ENCODE measurements around the gene PSMB4.
"Not testable (repeated sequence)": the region's sequence is repeated elsewhere in the genome, so short reads cannot be mapped to it uniquely, and the experiment has no call there.

Gene PSMB4

DNA sequence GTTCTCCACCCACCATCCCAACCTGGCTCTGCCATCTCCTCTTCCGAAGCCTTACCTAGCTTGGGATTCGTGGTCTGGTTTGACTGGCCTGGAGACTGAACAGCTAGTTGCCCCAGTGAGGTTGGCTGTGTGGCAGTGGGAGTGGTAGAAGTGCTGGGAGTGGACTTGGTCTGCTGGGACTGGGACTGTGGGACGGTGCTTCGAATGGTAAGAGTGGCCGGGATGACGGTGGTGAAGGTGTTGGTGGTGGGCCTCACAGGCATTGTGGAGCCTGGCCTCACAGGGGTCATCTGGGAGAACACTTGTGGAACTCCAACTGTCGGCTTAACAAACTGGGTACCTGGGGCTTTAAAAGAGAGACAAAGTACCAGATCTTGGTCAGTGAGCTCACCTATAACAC is 28.7 kb downstream of the PSMB4 start:
- TF ChIP-seq, protein P1, sequence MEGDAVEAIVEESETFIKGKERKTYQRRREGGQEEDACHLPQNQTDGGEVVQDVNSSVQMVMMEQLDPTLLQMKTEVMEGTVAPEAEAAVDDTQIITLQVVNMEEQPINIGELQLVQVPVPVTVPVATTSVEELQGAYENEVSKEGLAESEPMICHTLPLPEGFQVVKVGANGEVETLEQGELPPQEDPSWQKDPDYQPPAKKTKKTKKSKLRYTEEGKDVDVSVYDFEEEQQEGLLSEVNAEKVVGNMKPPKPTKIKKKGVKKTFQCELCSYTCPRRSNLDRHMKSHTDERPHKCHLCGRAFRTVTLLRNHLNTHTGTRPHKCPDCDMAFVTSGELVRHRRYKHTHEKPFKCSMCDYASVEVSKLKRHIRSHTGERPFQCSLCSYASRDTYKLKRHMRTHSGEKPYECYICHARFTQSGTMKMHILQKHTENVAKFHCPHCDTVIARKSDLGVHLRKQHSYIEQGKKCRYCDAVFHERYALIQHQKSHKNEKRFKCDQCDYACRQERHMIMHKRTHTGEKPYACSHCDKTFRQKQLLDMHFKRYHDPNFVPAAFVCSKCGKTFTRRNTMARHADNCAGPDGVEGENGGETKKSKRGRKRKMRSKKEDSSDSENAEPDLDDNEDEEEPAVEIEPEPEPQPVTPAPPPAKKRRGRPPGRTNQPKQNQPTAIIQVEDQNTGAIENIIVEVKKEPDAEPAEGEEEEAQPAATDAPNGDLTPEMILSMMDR (IDR thresholded peaks at IDR 0.05; ENCODE audit: extremely low read depth, missing control alignments), result no peak
- DNase-seq (ENCODE audit: low spot score), result no peak

DNA sequence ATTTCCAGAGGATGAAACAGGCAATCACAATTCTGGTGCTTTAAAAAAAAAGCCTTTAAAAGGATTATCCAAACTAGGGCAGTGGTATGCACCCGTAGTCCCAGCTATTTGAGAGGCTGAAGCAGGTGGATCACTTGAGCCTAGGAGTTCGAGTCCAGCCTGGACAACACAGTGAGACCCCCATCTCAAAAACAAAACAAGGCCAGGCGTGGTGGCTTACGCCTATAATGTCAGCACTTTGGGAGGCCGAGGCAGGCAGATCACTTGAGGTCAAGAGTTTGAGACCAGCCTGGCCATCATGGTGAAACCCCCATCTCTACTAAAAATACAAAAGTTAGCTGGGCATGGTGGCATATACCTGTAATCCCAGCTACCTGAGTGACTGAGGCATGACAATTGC is 34.5 kb downstream of the PSMB4 start:
- DNase-seq (ENCODE audit: low spot score), result not testable (repeated sequence)

DNA sequence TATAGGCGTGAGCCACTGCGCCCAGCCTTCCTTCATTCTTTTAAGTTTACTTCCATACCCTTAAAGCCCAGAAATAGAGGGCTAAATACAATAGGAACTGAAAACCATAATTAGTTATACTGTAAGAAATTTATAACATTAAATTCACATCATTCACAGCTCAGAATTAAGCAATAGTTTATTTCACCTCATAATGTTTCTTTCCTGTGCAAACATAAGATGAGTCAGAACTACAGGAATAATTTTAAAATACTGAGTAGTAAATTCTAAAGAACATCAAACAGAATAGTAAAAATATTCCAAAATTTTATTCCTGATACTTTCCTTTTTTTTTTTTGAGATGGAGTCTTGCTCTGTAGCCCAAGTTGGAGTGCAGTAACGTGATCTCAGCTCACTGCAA is 35.8 kb downstream of the PSMB4 start:
- DNase-seq (ENCODE audit: low spot score), result no peak
- TF ChIP-seq, protein P1 (IDR thresholded peaks at IDR 0.05; ENCODE audit: extremely low read depth, missing control alignments), result no peak

DNA sequence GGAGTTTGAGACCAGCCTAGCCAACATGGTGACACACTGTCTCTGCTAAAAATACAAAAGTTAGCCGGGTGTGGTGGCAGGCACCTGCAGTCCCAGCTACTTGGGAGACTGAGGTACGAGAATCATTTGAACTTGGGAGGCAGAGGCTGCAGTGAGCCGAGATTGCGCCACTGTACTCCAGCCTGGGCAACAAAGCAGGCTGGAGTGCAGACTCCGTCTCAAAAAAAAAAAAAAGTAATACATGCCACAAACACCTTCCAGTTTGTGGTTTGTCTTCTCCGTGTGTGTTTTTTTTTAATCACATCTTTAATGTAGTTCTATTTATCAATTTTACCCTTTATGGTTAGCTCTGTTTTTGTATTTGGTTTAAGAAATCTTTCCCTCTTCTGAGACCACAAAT is 37.6 kb downstream of the PSMB4 start:
- TF ChIP-seq, protein P1 (IDR thresholded peaks at IDR 0.05; ENCODE audit: extremely low read depth, missing control alignments), result no peak

DNA sequence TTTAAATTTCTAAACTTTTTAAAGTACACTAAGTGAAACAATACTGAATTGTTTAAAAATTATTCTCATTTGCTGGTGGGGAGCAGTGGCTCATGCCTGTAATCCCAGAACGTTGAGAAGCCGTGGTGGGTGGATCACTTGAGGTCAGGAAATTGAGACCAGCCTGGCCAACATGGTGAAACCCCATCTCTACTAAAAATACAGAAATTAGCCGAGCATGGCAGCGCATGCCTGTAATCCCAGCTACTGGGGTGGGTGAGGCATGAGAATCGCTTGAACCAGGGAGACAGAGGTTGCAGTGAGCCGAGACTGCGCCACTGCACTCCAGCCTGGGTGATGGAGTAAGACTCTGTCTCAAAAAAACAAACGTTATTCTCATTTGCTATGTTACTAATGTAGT is 38.0 kb downstream of the PSMB4 start:
- not testable (repeated sequence) for DNase-seq (ENCODE audit: low spot score)

More for the DNA sequence above, 37.6 kb downstream of the PSMB4 start:
- DNase-seq (ENCODE audit: low spot score), result no peak

DNA sequence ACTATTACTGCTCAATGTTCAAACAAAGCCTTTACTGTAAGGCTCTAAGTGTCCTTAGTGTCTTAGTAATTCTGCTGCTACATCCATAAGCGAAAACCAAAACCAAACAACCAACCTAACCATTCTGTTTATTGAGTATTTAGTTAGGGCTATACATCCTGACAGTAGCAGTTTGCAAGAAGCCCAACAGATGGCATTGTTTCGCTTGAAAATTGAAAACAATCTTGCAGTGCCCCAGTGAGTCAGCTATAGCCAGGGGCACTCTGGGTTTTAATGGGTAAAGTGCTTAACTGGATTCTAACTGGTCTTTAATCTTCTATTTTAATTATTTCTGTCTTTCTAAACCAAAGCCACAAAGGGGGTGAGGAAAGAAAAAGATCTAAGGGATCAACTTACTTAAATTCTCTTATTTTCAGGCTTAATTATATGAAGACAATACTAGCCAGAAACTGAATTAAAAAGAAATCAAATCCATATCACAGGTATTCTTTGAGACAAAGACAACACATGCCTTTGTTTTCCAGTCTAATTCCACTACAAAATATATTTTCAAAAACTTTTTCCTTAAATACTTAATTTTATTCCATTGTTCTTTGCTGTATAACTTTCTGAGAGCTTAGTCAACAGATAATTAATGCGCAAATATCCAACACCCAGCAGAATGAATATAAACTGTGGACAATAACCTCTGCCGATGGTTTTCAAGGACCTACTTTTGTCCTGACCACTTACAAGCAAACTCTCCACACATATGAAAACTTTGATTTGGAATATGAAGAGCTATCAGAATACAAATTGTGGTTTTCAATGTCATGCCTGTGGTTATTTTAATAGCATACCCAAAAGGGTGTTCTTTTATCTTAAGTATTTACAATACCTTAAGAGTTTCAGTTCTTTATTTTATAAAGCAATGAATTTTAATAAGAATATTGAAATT is 44.7 kb downstream of the PSMB4 start:
- TF ChIP-seq, protein P1 (IDR thresholded peaks at IDR 0.05; ENCODE audit: extremely low read depth, missing control alignments), result peak; percentile 31
- peak; percentile 67 for DNase-seq (ENCODE audit: low spot score)

DNA sequence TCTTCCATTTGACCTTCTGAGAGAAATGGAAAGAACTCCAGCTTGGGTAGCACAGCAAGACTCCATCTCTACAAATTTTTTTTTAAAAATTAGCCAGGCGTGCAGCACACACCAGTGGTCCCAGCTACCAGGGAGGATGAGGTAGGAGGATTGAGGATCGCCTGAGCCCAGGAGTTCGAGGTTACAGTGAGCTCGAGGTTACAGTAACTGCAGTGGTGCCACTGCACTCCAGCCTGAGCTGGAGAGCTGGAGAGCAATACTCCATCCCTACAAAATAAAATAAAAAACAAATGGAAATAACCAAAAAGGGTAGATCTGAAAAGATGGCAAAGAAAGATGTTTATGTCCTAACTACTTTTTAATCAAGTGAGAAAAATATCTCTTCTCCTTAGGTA is 45.4 kb downstream of the PSMB4 start:
- no peak for DNase-seq (ENCODE audit: low spot score)
- TF ChIP-seq, protein P1 (IDR thresholded peaks at IDR 0.05; ENCODE audit: extremely low read depth, missing control alignments), result no peak

DNA sequence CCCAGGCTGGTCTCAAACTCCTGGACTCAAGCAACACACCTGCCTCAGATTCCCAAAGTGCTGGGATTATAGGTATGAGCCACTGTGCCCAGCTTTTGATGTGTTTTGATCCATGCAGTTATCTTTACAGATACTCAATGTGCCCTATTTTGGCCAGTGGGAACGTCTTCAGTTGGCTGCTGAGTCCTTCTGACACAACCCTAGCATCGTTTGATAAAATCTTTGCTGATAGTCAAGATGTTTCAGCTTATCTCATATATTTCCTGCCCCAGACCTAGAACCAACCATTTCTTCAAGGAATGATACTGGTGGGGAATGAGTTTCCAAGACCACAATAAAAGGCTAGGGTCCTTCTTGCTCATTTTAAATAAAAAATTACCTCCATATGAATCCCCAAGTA is 48.3 kb downstream of the PSMB4 start:
- DNase-seq (ENCODE audit: low spot score), result no peak
- TF ChIP-seq, protein P1 (IDR thresholded peaks at IDR 0.05; ENCODE audit: extremely low read depth, missing control alignments), result no peak
